Measurements from ENCODE around the gene BPIFB6. TPM values are rescaled to one million over a fixed set of nuclear protein-coding genes. Genes with fewer than 3 reads are reported as not detected.

BPIFB6 gene
- total and polyA plus RNA-seq, 2 donors (not counting 3 experiments of a cell fraction or from before 2014, with no cell fraction given): not detected

DNA sequence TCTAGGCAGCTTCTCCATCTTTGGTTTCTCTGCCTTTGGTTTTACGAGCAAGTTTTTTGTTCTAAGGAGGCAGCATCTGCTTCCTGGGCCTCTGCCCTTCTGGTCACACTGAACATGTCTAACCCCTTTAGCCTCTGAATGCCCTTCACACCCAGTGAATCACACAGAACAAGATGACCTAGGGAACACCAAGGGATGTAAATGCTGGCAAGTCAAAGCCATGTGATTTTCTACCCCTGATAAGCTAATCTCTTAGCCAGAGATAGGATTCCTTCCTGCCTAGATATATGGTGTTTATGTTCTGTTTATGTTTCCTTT lies 7.2 kb upstream of the BPIFB6 start:
- FAIRE-seq (no peak), DNase-seq (ENCODE audit: low read depth, low spot score) (no peak)
- H3K9ac ChIP-seq (replicated peaks; ENCODE audit: extremely low read depth, insufficient read depth, low read length): no peak overlapping the region
- no TSS peak for BruUV-seq (replicated peaks)
- TF ChIP-seq MAX (IDR thresholded peaks at IDR 0.05; ENCODE audit: insufficient read depth, insufficient read length) (no peak), GATA2 (IDR thresholded peaks at IDR 0.05; ENCODE audit: insufficient read depth, insufficient read length, low read depth, low read length) (no peak), POLR2AphosphoS5 (IDR thresholded peaks at IDR 0.05; ENCODE audit: insufficient read depth, low read depth, low read length) (no peak), POLR2A (IDR thresholded peaks at IDR 0.05; ENCODE audit: low read depth, low read length) (no peak), MYC (IDR thresholded peaks at IDR 0.05; ENCODE audit: low read depth, low read length) (no peak), CTCF (IDR thresholded peaks at IDR 0.05; ENCODE audit: extremely low read depth in 1 of 2, insufficient read depth in 1 of 2, low read depth in 1 of 2, low read length in 2 of 2) (no peak), FOS (IDR thresholded peaks at IDR 0.05; ENCODE audit: borderline replicate concordance, insufficient read depth, low read length) (no peak), JUN (IDR thresholded peaks at IDR 0.05; ENCODE audit: borderline replicate concordance, insufficient read depth, insufficient read length, low read depth) (no peak), EZH2 (IDR thresholded peaks at IDR 0.05; ENCODE audit: borderline replicate concordance, low read depth, low read length, severe bottlenecking) (no peak)
- intact Hi-C loops (cut with micrococcal nuclease): no loop called here
- no peak overlapping the region for H2AFZ ChIP-seq (ENCODE audit: low read depth, low read length)
- H3K4me3 ChIP-seq (replicated peaks in 1 of 3; ENCODE audit: insufficient read depth in 1 of 3, low read depth in 1 of 3, low read length in 3 of 3): no peak overlapping the region
- ChIA-PET CTCF (no interaction called here), POLR2A (no interaction called here)
- H3K4me1 ChIP-seq (ENCODE audit: control insufficient read depth, extremely low read depth, insufficient read depth, low read length): no peaks in the 10 kb centered on the region
- H3K4me2 ChIP-seq (ENCODE audit: insufficient read depth, low read length): no peak overlapping the region
- H3K9me3 ChIP-seq (replicated peaks; ENCODE audit: control insufficient read depth, insufficient read depth, low read length): no peaks in the 10 kb centered on the region
- H3K36me3 ChIP-seq (ENCODE audit: control insufficient read depth in 2 of 2, extremely low read depth in 1 of 2, insufficient read depth in 2 of 2, low read length in 2 of 2): no peaks in the 10 kb centered on the region
- no peaks in the 10 kb centered on the region for H3K9me1 ChIP-seq (replicated peaks; ENCODE audit: control insufficient read depth, extremely low read depth, insufficient read depth, low read length)
- no peaks in the 10 kb centered on the region for H3K27me3 ChIP-seq (ENCODE audit: control insufficient read depth in 2 of 2, insufficient read depth in 2 of 2, low read length in 2 of 2)
- no peaks in the 10 kb centered on the region for H3K79me2 ChIP-seq (ENCODE audit: control insufficient read depth, insufficient read depth, low read length)
- dilution Hi-C loops (cut with MboI; ENCODE audit: extremely low pct_ligation_motif_present, low sequenced_read_pairs): no loop called here
- H3K27ac ChIP-seq (ENCODE audit: insufficient read depth, low read depth, low read length): no peak overlapping the region
- no peaks in the 10 kb centered on the region for H4K20me1 ChIP-seq (replicated peaks; ENCODE audit: control insufficient read depth, extremely low read depth, insufficient read depth, low read length)

Data from endothelial cell of umbilical vein (primary cell).